Fibroblast of gingiva (primary cell): Measurements from ENCODE around the gene ASIC3.

Source experiments
- DNase-seq: peaks from one replicate; pipeline ENCODE4 v3.0.0-alpha.2; 2011; ENCODE audit warnings: low read depth

Gene ASIC3

DNA sequence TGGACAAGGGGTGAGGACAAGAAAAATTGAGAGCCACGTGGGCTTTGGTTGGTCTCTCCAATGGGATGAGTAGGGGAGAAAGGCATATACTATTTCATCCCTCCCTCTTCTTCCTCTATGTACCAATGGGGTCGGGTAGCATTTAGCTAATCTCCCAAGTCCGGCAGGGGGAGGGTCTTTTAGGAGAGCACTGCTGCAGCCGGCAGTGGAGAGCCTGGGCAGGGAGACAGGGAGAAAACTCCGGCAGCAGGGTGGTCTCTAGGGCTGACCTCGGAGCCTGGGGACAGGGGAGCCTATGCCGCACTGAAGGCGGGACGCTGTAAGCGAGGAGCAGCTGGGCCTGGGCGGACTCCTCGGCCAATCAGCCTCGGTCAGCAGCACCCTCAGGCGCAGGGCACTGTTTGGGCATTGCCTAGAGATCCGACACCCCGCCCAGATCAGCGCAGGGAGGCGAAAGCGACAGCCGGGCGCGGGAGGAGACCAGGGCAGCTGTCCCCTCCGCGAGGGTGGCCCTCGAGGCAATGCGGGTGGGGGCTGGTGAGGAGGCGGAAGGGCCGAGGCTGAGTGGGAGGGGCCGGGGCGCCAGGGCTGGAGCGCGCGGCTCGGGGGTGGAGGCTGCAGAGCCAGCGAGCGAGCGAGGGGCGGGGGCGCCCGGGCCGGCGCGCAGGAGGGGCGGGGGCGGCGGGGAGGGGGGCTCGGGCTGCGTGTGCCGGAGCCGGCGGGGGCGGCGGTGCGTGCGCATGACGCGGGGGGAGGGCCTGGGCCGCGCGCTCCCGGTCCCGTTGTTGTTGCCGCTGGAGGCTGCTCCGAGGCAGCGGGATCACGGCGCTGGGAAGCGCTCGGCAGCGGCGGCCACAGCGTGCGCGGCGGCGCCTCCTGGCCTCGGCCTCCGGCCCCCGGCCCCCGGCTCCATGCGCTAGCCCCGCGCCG is 37.6 kb downstream of the ASIC3 start, which contains the start of gene AGAP3:
AGAP3 (plus strand) TSS at position 785 of the 930 bp plus-strand sequence. CDS start 267 bp downstream, outside the sequence.
- peak; percentile 85 for DNase-seq

DNA sequence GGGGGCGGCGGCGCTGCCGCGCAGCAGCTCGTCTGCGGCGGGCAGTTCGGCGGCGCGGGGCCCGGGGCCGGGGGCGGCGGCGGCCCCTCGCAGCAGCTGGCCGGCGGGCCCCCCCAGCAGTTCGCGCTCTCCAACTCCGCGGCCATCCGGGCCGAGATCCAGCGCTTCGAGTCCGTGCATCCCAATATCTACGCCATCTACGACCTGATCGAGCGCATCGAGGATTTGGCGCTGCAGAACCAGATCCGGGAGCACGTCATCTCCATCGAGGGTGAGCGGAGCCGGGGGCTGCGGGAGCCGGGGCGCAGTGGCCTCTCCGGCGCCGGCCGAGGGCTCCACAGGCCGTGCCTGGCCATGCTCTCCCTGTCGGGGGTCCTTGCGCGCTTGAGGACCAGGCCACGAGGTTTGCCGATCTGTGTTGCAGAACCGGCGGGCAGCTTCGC is 38.5 kb downstream of the ASIC3 start:
- no peak for DNase-seq

- peak; percentile 66 for DNase-seq
These were observed 39.1 kb downstream of the ASIC3 start for GRCh38 chr7:151087245-151088018.

DNA sequence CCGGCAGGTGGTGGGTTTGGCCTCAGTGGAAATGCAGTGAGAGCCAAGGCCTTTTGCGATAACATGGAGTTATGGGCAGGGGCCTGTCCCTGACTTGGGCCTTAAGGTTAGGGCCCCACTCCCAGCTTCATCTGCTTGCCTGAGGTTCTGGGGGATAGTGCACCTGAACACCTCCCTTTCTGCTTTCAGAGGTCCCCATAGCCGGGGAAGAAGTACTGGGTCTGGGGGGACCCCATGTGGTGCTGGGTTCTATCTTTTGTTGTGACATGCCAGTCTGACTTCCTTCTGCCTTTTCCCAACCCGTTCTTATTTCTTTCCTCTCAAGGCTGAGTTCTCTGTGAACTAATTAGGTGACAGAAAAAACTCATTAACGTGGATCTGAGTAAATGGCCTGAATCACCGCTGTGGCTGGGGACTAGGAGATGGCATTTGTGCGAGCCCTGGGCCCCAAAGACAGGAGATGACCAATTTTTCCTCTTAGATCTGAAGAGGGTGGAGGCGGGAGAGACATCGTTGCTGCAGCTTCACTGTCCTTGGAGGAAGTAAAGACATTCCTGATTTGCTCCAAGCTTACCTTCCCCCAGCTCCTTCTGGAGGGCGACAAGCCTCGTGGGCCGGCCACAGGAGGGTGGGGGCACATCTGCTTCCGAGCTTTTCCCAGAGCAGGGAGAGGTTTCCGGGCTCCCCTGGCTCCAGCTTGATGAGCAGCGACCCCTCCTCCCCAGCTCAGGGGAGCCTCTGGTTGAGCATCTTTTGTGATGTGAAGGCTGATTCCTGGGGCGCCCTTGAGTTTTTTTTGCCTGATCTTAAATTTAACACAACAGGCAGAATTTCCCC is 39.9 kb downstream of the ASIC3 start:
- DNase-seq: no peak

GRCh38 chr7:151088856-151089699 is 40.7 kb downstream of the ASIC3 start:
- DNase-seq: peak; percentile 74

DNA sequence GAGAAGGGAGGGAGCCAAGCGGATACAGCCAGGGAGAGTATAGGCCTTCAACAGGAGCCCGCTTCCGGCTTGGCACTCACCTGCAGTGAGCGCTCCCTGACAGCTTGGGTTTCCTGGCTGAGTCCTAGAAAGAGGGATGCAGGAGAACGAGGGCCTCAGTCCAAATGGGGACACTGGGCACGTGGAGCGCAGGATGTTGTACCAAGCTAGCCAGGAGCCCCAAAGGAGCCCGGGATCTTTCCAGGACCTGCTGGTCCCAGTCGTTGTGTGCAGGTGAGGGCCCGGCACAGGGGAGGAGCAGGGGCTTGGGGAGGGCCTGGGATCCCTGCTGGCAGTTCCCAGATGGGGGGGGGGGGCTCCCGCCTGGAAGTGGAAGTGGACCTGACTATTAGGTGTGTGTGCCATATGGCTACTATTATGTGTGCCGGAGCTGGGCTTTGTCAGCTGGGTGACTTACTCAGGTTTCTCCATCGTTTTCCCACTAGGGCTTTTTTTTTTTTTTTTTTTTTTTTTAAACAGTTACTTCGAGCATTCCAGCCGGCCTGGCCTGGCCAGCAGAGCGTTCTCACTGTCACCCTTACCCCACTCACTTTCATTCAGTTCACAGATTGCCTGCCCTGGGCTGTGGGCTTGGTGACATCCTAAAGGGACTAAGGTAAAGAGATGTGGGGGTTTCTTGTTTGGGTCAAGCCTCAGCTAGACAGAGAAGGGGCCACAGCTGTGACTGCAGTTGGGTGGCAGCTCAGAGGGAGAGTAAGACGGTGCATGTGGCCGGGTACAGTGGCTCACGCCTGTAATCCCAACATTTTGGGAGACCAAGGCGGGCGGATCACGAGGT is 41.8 kb downstream of the ASIC3 start:
- DNase-seq: peak; percentile 55

DNA sequence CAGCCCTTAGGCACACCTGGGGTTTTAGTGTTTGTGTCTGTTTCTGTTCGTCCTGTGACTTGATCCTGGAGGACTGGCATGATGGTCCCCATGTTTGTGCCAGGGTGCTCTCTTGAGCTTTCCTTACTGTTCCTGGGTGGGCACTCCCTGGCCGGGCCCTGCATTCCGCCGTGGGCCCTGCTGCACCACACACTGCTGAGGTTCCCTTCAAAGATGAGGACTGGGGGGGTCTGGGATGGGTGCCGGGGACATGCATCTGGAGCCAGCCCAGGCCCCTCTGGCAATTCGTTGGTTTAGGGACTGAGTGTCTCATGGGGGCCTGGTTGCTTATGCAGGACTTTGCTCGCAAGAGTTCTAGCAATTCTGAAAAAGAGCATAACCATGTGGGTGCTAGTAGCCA is 42.7 kb downstream of the ASIC3 start:
- DNase-seq: no peak

DNA sequence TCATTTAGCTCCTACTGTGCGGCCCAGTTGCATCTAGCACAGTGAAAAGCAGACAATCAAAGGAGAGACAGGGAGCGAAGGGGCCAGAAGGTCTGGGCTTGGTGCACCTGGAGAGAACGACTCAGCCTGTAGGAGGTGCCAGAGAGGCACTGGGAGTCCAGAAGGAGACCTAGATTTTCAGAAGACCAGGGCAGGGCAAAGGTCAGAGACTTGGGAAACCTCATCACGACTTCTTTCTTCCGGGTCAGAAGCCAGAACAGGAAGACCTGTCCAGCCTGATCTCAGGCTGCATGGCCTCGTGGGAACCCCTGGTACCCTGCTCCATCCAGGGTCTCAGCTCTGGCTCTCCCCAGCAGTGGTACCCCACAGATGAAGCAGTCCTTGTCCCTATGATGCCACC is 43.1 kb downstream of the ASIC3 start:
- DNase-seq: no peak

- DNase-seq: no peak
These were observed 43.7 kb downstream of the ASIC3 start for GRCh38 chr7:151091988-151092387.

DNA sequence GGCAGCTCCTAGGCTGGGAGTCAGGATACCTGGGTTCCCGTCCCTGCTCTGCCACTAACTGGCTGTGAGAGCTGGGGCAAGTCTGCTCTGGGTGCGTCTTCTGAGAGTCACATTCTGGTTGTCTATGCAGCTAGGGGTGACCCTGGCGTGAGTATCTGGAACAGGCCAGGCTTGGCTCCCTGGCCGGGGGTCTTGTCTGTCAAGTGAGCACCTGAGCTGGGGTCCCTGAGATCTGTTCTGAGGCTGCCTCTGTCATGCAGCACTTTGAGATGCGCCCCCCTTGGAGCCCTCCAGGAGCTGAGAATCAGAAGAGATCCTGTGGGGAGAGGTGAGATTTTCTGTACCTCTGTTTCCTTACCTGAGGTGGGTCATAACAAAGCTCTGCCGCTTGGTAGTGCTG is 45.4 kb downstream of the ASIC3 start:
- no peak for DNase-seq

- no peak for DNase-seq
These were observed 46.3 kb downstream of the ASIC3 start for GRCh38 chr7:151094675-151095074.

DNA sequence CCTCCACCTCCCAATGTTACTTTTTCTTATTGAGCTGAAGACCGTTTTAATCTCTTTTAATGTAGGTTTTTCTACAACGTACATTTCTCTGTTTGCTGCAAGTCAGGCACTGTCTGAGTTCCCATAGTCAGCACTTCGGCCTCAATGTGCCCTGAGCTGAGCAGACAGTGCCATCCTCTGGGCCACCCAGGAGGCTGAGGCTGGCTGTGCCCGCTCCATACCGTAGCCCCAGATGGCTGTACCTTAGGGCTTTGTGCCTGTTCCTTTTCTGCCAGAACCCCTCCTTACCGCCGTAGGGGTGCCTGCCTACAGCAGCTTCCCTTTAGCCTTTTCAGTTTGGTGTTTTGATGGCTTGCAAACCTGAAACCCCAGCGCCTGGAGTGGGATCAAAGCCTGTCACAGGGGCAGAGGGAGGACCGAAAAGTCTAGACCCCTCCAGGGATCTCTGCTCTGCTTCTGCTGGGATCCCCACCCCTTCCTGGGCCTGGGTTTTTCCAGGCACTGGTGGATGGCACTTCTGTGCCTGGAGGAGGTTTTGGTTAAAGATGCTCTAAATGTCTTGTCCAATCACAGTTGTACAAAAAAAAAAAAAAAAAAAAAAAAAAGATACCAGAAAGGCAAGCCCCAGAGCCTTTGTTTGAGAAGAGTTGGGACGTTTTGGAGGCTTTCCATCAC is 46.9 kb downstream of the ASIC3 start:
- no peak for DNase-seq

DNA sequence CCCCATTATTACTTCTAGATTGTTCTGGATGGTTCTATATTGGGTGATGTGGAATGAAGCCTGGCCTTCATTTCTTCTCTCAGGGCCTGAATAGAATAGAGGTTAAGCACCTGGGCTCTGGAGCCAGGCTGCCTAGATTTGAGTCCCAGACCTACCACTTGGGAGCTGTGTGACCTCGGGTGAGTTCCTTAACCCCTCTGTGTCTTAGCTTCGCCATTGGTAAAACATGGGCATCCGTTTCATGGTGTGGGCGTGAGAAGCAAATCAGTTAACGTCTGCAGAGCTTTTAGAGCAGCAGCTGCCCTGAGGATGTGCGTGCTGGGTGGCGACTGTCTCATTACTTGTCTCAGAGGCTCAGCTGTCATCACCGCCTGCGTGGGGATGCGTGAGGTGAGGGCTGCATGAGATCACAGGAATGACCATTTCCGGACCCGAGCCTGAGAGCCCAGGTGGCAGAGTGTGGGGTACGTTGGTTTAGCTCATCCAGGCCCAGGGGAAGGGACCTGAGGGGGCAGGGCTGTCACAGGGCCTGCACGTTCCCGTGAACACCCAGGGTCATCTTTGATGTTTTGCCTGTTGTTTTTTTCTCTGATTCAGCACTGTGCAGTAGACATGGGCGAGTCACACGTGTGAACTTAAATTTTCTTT is 47.6 kb downstream of the ASIC3 start:
- DNase-seq: no peak

DNA sequence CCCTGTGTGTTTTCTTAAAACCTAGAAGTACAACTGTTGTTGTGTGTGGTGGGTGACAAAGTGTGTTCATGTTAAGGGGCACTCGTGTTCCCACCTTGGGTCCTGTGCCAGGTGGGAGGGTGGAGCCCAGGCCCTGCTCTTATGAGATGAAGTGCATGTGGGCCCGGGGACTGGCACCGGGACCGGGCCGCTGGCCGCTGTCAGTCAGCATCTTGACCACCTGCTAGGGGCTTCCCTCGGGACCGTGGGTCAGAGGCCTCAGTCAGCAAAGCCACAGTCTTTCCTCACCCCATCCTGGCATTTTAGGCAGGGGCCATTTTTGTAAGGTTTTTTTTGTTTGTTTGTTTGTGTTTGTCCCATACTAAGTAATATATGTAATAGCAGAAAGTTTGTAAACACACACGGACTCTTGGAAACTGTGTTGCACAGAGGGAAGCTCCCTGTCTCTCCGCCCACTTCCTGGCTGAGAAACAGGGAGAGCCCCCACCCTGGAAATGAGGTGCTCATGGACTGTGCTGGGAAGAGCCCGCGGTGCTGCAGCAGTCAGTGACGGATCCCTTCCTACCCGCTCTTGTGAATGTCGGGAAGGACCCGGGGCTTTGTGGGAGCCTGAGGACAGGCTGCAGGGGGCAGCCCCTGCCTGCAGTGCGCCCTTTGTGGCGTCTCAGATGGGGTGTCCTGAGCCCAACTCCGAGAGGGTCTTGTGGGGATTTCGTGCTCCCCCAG is 51.3 kb downstream of the ASIC3 start:
- no peak for DNase-seq

DNA sequence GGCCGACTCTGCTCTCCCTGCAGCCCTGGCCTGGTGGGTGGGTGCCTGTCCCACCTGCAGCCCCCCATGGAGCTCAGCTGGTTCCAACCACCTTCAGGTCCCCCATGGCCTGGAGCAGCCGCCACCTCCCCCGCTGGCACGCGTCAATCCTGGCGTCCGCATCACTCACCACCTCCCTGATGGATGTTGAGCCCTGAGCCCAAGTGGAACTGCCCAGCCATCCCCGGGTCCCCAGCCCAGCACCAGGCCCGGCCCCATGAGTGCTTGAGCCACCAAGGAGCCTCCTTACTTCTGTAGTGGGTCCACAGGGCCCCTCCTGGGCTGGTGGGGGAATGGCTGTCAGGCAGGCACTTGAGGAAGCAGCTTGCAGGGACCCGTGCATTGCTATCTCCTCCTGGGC is 52.6 kb downstream of the ASIC3 start:
- DNase-seq: no peak

- DNase-seq: no peak
These were observed 53.5 kb downstream of the ASIC3 start for GRCh38 chr7:151101621-151102396.
